ENCODE measurements around the gene IGF2BP2. TPM values are rescaled to one million over a fixed set of nuclear protein-coding genes. Genes with fewer than 3 reads are reported as not detected.
A peak's percentile ranks its signal among the peaks of the same experiment; 100 is the strongest.

The IGF2BP2 gene
- 10 to 100 TPM; 12.4 to 45.7 (median 15.9) TPM for total RNA-seq

DNA sequence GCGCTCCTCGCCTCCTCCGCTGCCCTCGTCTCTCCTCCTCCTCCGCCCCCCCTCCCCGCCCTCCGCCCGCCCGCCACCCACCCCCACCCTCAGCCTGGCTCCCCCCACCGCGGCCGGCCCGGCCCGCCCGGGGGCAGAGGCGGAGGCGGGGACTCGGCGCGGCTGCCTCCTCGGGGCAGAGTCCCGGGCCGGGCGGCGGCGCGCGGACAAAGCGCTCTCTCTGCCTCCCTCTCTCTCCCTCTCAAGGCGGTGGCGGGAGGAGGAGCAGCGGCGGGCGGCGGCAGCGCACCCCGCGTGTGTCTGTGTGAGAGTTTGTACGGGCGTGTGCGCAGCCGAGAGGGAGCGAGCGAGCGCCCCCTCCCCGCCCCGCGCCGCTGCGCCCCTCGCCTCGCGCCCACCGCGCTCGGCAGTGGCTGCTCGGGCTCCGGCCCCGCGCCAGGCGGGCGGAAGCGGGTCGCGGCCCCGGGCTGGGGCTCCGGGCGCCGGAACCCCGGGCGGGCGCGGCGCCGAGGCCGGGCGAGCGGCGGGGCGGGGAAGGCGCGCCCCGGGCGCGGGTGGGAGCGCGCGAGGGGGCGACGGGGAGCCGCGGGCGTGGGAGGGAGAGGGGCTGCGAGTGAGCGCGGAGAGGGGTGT lies at the start of gene IGF2BP2:
Gene IGF2BP2, minus strand, starts transcription at position 37 of the 633 bp plus-strand sequence. CDS start 82 bp downstream, outside the sequence.
- Histone ChIP-seq H3K9me3 (no peaks in the 10 kb centered on the region), H3K36me3 (no peaks in the 10 kb centered on the region), H3K4me3 (replicated peaks in 1 of 3) (peak within 1 kb of the TSS; percentile 69 to 91 (median 86)), H3K4me1 (peaks cover 0 to 3% of the 10 kb centered on the region in 2 donors), H3K27me3 (no peaks in the 10 kb centered on the region), H3K27ac (peak within 1 kb of the TSS; percentile 81 to 89 (median 81))
- WGBS, 2 donors, result 0% methylated on average over 4 to 8 of the region's 96 CpGs
- intact Hi-C loops (cut with DNase I), result loop anchor here (10.0 kb wide), 2 partner anchors 50 to 110 kb away; partner anchors contain the start of gene TRA2B
- peak; percentile 81 to 83 for DNase-seq
- TF ChIP-seq CTCF (IDR thresholded peaks at IDR 0.05), result peak in 3 of 6 experiments; percentile 25 to 40 (median 35)
- peak in 1 of 2 donors; percentile 82 for TF ChIP-seq POLR2A (IDR thresholded peaks at IDR 0.05)

DNA sequence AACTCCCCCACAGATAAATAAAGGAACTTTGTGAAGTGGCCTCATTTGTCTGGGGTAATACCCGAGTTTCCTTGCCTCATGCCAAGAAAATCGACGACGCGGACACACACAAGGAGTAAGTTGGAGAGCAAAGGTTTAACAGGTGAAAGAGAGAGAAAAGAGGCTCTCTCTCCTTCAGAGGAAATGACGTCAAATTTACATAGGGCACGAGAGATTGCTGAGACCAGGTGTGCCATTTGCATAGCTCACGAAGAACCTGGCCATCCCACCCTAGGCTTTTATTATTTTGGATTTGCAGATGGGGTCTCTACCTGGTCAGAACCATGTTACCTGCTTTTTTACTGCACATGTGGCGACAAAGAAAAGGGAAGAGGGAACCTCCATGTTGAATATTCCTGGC lies 49.3 kb upstream of the IGF2BP2 start:
- intact Hi-C loops (cut with DNase I), result no loop called here
- 63 to 68% methylated on average over 9 of the region's 9 CpGs for WGBS, 2 donors
- no peak for DNase-seq
- no peaks in the 10 kb centered on the region for H3K36me3 ChIP-seq
- no peak overlapping the region for H3K4me3 ChIP-seq (replicated peaks in 1 of 3)
- no peaks in the 10 kb centered on the region for H3K27me3 ChIP-seq
- H3K4me1 ChIP-seq, result no peaks in the 10 kb centered on the region
- H3K9me3 ChIP-seq, result no peaks in the 10 kb centered on the region
- no peak for TF ChIP-seq CTCF (IDR thresholded peaks at IDR 0.05)
- TF ChIP-seq POLR2A (IDR thresholded peaks at IDR 0.05), result no peak
- no peak overlapping the region for H3K27ac ChIP-seq

DNA sequence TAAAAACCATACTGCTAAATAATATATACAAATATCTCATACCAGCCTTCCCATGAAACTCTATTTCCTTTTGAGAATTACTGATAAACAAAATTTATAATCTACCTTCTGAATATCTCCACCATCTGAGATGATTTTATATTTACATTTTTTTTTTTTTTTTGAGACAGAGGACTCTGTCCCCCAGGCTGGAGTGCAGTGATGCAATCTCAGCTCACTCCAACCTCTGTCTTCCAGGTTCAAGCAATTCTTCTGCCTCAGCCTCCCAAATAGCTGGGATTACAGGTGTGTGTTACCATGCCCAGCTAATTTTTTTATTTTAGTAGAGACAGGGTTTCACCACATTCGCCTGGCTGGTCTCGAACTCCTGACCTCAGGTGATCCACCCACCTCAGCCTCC lies 42.8 kb upstream of the IGF2BP2 start:
- DNase-seq, result no peak
- intact Hi-C loops (cut with DNase I), result no loop called here
- H3K9me3 ChIP-seq, result no peaks in the 10 kb centered on the region
- H3K4me3 ChIP-seq (replicated peaks in 1 of 3), result no peak overlapping the region
- no peaks in the 10 kb centered on the region for H3K4me1 ChIP-seq
- no peak for TF ChIP-seq CTCF (IDR thresholded peaks at IDR 0.05)
- TF ChIP-seq POLR2A (IDR thresholded peaks at IDR 0.05), result no peak
- no peaks in the 10 kb centered on the region for H3K36me3 ChIP-seq
- no peaks in the 10 kb centered on the region for H3K27me3 ChIP-seq
- WGBS, 2 donors, result 85 to 96% methylated on average over 2 of the region's 2 CpGs
- no peak overlapping the region for H3K27ac ChIP-seq

DNA sequence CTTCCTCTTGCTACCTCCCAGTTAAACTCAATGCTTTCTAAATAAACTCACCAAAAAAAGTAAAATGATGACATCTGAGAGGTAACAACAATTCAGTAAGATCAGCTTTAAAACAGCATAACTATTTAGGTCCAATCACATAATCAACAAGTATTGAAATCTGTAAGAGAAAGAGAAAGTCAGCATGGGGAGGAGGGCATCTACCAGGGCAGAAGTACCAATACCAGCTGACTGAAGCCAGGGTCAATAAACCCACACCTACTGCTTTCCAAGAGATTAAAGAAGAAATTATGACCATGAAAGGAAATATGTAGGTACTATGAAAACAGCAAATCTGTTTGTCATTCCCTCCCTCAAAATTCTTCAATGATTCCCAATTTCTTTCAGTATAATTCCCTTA lies 42.2 kb upstream of the IGF2BP2 start:
- peak overlapping the region in 1 of 3 donors; percentile 36 for H3K27ac ChIP-seq
- no peaks in the 10 kb centered on the region for H3K4me1 ChIP-seq
- H3K9me3 ChIP-seq, result no peaks in the 10 kb centered on the region
- no peak for TF ChIP-seq POLR2A (IDR thresholded peaks at IDR 0.05)
- TF ChIP-seq CTCF (IDR thresholded peaks at IDR 0.05), result no peak
- no peaks in the 10 kb centered on the region for H3K36me3 ChIP-seq
- H3K4me3 ChIP-seq (replicated peaks in 1 of 3), result no peak overlapping the region
- DNase-seq, result no peak
- intact Hi-C loops (cut with DNase I), result no loop called here
- no peaks in the 10 kb centered on the region for H3K27me3 ChIP-seq

- Histone ChIP-seq H3K27me3 (no peaks in the 10 kb centered on the region), H3K4me3 (replicated peaks in 1 of 3) (no peak overlapping the region), H3K4me1 (no peaks in the 10 kb centered on the region), H3K9me3 (no peaks in the 10 kb centered on the region), H3K27ac (no peak overlapping the region), H3K36me3 (no peaks in the 10 kb centered on the region)
- DNase-seq, result peak in 1 of 2 donors; percentile 16
- WGBS, 2 donors, result 83 to 95% methylated on average over 1 of the region's 1 CpG
- TF ChIP-seq POLR2A (IDR thresholded peaks at IDR 0.05) (no peak), CTCF (IDR thresholded peaks at IDR 0.05) (no peak)
- intact Hi-C loops (cut with DNase I), result no loop called here
Observed at GRCh38 chr3:185866555-185866954, 41.7 kb upstream of the IGF2BP2 start.
